ENCODE measurements around the gene AOPEP. TPM values are rescaled to one million over a fixed set of nuclear protein-coding genes. Genes with fewer than 3 reads are reported as not detected.

The AOPEP gene
- polyA plus RNA-seq, 2 of the 4 experiments (the other 2 are of a cell fraction) = 226 to 266 TPM

DNA sequence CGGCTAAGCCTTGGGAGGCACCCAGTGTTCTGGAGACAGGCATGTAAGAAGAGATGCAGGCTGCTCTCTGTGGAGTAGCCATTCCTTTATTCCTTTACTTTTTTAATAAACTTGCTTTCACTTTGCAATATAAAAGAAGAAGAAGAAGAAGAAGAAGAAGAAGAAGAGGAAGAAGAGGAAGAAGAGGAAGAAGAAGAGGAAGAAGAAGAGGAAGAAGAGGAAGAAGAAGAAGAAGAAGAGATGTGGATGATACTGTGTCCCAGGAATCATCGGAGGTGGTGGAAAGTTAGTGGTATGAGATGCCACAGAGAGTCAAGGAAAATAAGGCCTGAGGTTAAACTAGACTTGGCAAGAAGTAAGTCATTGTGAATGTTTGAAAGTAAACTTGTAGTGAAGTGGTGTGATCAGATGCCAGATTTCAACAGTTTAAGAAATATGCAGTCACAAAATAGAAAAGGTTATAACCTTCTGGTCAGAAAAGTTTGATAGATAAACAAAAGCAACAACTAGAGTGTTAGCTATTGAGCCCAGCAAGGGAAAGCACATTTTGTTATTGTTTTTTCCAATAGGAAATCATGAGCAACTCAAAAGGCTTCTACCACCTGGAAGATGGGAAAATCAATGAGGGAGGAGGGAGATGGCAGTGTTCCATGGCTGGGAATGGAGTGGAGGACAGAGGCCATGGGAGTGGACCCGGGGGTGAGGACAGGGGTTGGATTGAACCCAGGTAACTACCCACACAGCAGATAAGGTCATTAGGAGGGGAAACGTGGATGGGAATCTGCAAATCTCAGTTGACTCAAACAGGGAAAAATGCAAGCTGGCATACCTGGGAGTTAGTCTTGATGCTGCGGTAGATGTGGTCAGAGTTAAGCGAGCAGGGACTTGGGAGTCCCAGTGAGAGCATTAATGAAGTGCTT, 16.8 kb downstream of the AOPEP start:
- DNase-seq (ENCODE audit: low read depth in 1 of 2, low spot score in 1 of 2) (no peak), FAIRE-seq (no peak), ATAC-seq (no peak)
- Histone ChIP-seq H3K4me3 (no peak overlapping the region), H3K4me2 (no peak overlapping the region), H3K27ac (no peak overlapping the region), H3K4me1 (no peaks in the 10 kb centered on the region), H3K9me3 (no peaks in the 10 kb centered on the region)
- ChIA-PET POLR2A (no interaction called here), CTCF (no interaction called here)
- TF ChIP-seq, protein P1, sequence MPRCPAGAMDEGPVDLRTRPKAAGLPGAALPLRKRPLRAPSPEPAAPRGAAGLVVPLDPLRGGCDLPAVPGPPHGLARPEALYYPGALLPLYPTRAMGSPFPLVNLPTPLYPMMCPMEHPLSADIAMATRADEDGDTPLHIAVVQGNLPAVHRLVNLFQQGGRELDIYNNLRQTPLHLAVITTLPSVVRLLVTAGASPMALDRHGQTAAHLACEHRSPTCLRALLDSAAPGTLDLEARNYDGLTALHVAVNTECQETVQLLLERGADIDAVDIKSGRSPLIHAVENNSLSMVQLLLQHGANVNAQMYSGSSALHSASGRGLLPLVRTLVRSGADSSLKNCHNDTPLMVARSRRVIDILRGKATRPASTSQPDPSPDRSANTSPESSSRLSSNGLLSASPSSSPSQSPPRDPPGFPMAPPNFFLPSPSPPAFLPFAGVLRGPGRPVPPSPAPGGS (IDR thresholded peaks at IDR 0.05) = no peak
- peak; percentile 59 for TF ChIP-seq MAFK (IDR thresholded peaks at IDR 0.05; ENCODE audit: partially characterized antibody)
- TF ChIP-seq, protein P2, sequence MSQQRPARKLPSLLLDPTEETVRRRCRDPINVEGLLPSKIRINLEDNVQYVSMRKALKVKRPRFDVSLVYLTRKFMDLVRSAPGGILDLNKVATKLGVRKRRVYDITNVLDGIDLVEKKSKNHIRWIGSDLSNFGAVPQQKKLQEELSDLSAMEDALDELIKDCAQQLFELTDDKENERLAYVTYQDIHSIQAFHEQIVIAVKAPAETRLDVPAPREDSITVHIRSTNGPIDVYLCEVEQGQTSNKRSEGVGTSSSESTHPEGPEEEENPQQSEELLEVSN (IDR thresholded peaks at IDR 0.05; ENCODE audit: borderline replicate concordance, low read depth) = no peak
- WGBS (ENCODE audit: missing lambda C conversion rate) = 65% methylated on average over 6 of the region's 6 CpGs

DNA sequence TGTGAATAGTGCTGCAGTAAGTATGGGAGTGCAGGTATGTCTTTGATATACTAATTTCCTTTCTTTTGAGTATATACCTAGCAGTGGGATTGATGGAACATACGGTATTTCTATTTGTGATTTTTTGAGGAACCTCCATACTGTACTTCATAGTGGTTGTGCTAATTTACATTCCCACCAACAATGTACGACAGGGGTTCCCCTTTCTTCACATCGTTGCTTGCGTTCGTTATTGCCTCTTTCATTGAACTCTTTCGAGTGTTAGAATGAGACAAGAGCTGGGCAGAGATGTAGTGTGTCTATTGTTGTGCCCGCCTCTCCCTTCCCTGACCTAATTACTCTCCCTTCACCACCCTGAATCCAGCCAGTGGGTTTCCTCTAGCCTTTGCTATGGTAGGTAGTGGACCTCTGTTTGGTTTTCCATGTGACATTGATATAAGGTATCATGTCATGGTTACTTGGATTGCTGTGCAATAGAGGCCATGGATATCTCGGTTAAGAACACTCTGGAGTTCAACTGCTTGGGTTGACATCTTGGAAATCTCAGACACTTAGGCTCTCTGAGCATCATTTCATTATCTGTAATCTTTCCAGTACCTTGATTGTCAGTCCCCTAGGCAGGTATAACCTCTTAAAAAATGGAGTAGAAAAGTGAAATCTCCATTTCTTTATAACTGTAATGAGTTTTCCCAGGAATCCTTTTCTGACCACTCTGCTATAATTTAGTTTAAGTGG, 19.5 kb downstream of the AOPEP start:
- TF ChIP-seq CHD4 (IDR thresholded peaks at IDR 0.05; ENCODE audit: borderline replicate concordance) (no peak), EHMT2 (IDR thresholded peaks at IDR 0.05; ENCODE audit: low read depth) (no peak), SREBF2 (IDR thresholded peaks at IDR 0.05) (no peak), MYC (IDR thresholded peaks at IDR 0.05; ENCODE audit: borderline replicate concordance, low read length) (no peak), CBX2 (IDR thresholded peaks at IDR 0.05; ENCODE audit: borderline replicate concordance, low read depth) (no peak), MAZ (IDR thresholded peaks at IDR 0.05; ENCODE audit: borderline replicate concordance, low read depth, low read length) (no peak)
- TF ChIP-seq, protein P3, sequence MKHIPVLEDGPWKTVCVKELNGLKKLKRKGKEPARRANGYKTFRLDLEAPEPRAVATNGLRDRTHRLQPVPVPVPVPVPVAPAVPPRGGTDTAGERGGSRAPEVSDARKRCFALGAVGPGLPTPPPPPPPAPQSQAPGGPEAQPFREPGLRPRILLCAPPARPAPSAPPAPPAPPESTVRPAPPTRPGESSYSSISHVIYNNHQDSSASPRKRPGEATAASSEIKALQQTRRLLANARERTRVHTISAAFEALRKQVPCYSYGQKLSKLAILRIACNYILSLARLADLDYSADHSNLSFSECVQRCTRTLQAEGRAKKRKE (CRISPR knock-in tag; IDR thresholded peaks at IDR 0.05; ENCODE audit: low read depth) = no peak
- TF ChIP-seq, protein P4, sequence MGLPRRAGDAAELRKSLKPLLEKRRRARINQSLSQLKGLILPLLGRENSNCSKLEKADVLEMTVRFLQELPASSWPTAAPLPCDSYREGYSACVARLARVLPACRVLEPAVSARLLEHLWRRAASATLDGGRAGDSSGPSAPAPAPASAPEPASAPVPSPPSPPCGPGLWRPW (IDR thresholded peaks at IDR 0.05) = no peak
- Histone ChIP-seq H3K9me3 (peaks cover 12% of the 10 kb centered on the region; the same call in 2 of the 3 replicates), H3K27ac (no peak overlapping the region), H3K4me1 (no peaks in the 10 kb centered on the region), H3K4me2 (no peak overlapping the region), H3K4me3 (no peak overlapping the region)
- WGBS (ENCODE audit: missing lambda C conversion rate) = 97% methylated on average over 8 of the region's 8 CpGs
- FAIRE-seq (no peak), DNase-seq (ENCODE audit: low read depth in 1 of 2, low spot score in 1 of 2) (no peak), ATAC-seq (no peak)
- CTCF ChIA-PET = no interaction called here
- POLR2A ChIA-PET = no interaction called here

DNA sequence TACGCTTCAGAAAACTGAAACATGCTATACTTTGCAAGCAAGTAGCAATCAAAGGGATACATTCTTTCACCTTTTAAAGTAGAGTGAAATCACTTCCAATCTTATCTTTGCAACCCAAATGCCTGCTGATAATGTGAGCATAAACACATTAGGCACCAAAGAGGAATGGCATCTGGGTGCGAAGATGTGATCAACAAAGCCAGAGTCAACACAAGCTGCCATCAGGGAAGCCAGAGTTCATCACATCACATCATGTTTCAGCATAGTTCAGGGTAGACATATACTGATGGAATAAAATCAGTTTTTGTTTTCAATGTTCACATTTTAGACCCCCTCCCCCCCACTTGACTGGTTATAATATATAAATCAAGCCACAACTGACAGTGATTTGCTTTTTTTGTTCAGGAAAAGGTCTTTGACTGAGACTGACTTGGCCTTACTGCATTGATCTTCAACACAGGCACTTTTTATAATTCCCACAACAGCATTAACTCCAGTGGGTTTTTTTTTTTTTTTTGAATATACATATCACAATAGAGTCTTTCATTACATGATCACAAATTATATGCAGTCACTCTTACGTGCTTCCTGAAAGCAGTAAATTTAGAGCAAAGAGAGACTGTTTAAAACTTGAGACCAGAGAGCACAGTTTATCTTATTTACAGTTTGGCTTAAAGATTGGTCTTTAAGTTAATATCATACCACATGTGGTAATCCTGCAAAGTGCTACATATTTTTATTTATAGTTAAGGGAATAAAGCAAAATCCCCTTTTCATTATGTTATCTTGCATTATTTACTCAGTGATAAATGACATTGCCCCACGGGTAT, 20.3 kb downstream of the AOPEP start:
- FAIRE-seq = peak; percentile 39
- Histone ChIP-seq H3K4me3 (no peak overlapping the region), H3K4me2 (no peak overlapping the region), H3K27ac (no peak overlapping the region), H3K4me1 (no peaks in the 10 kb centered on the region), H3K9me3 (peaks cover 12% of the 10 kb centered on the region; the same call in 2 of the 3 replicates)
- whole genome bisulfite sequencing (ENCODE audit: missing lambda C conversion rate) = 86% methylated on average over 4 of the region's 4 CpGs
- POLR2A ChIA-PET = interaction anchor here (1.9 kb wide), 1 partner anchor 20 kb away, joined by 4 read pairs; the partner anchor contains the start of gene AOPEP
- ATAC-seq = no peak
- DNase-seq (ENCODE audit: low read depth in 1 of 2, low spot score in 1 of 2) = no peak
- CTCF ChIA-PET = no interaction called here
- TF ChIP-seq, protein P1 (IDR thresholded peaks at IDR 0.05) = no peak
- TF ChIP-seq, protein P5, sequence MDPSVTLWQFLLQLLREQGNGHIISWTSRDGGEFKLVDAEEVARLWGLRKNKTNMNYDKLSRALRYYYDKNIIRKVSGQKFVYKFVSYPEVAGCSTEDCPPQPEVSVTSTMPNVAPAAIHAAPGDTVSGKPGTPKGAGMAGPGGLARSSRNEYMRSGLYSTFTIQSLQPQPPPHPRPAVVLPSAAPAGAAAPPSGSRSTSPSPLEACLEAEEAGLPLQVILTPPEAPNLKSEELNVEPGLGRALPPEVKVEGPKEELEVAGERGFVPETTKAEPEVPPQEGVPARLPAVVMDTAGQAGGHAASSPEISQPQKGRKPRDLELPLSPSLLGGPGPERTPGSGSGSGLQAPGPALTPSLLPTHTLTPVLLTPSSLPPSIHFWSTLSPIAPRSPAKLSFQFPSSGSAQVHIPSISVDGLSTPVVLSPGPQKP (IDR thresholded peaks at IDR 0.05; ENCODE audit: low read depth, low read length) = no peak
- TF ChIP-seq MAZ (IDR thresholded peaks at IDR 0.05; ENCODE audit: borderline replicate concordance, low read depth, low read length) (no peak), RARB (CRISPR knock-in tag; IDR thresholded peaks at IDR 0.05) (no peak), KDM5A (IDR thresholded peaks at IDR 0.05) (no peak), FOXS1 (CRISPR knock-in tag; IDR thresholded peaks at IDR 0.05) (no peak), POLR2AphosphoS2 (conservative IDR thresholded peaks at IDR 0.05; ENCODE audit: low read length) (no peak), SREBF2 (IDR thresholded peaks at IDR 0.05) (no peak), SMC3 (IDR thresholded peaks at IDR 0.05) (no peak), CHD4 (IDR thresholded peaks at IDR 0.05; ENCODE audit: borderline replicate concordance) (no peak)
- TF ChIP-seq, protein P6, sequence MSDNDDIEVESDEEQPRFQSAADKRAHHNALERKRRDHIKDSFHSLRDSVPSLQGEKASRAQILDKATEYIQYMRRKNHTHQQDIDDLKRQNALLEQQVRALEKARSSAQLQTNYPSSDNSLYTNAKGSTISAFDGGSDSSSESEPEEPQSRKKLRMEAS (IDR thresholded peaks at IDR 0.05) = no peak
- TF ChIP-seq, protein P7, sequence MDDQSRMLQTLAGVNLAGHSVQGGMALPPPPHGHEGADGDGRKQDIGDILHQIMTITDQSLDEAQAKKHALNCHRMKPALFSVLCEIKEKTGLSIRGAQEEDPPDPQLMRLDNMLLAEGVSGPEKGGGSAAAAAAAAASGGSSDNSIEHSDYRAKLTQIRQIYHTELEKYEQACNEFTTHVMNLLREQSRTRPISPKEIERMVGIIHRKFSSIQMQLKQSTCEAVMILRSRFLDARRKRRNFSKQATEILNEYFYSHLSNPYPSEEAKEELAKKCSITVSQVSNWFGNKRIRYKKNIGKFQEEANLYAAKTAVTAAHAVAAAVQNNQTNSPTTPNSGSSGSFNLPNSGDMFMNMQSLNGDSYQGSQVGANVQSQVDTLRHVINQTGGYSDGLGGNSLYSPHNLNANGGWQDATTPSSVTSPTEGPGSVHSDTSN (IDR thresholded peaks at IDR 0.05) = no peak
- TF ChIP-seq, protein P2 (IDR thresholded peaks at IDR 0.05; ENCODE audit: borderline replicate concordance, low read depth) = no peak
